GM18520 (cell line): ENCODE results near the gene ARMC12.
"Not testable (repeated sequence)": the region's sequence is repeated elsewhere in the genome, so short reads cannot be mapped to it uniquely, and the experiment has no call there.

ENCODE experiments used
- ATAC-seq: cut with Tn5 transposase; IDR thresholded peaks from one replicate; pipeline ENCODE4 v1.9.1; 2021; ENCODE audit not compliant: unreplicated experiment

Gene ARMC12

GRCh38 chr6:35731736-35732532 lies 4.9 kb upstream of the ARMC12 start:
- peak; percentile 39 for ATAC-seq

- ATAC-seq = no peak
Measured at GRCh38 chr6:35733633-35734032, 3.2 kb upstream of the ARMC12 start.

- ATAC-seq = not testable (repeated sequence)
Measured at GRCh38 chr6:35734319-35734718, 2.5 kb upstream of the ARMC12 start.

- ATAC-seq = no peak
Measured at GRCh38 chr6:35735452-35735851, 1.4 kb upstream of the ARMC12 start.

- no peak for ATAC-seq
Measured at GRCh38 chr6:35736253-35736894, 458 bp upstream of the ARMC12 start.

GRCh38 chr6:35737413-35738211 lies 780 bp downstream of the ARMC12 start:
- ATAC-seq = no peak

GRCh38 chr6:35739645-35740524 lies 3.1 kb downstream of the ARMC12 start:
- no peak for ATAC-seq

- ATAC-seq = no peak
Measured at GRCh38 chr6:35742842-35743241, 6.0 kb downstream of the ARMC12 start.

- ATAC-seq = no peak
Measured at GRCh38 chr6:35745509-35745908, 8.7 kb downstream of the ARMC12 start.

GRCh38 chr6:35746516-35746915 lies 9.7 kb downstream of the ARMC12 start:
- no peak for ATAC-seq

GRCh38 chr6:35747877-35748276 lies 11.0 kb downstream of the ARMC12 start:
- ATAC-seq = no peak

GRCh38 chr6:35750557-35750956 lies 13.7 kb downstream of the ARMC12 start:
- ATAC-seq = no peak

- ATAC-seq = no peak
Measured at GRCh38 chr6:35751594-35751993, 14.8 kb downstream of the ARMC12 start.

GRCh38 chr6:35752330-35752729 lies 15.5 kb downstream of the ARMC12 start:
- ATAC-seq = no peak

GRCh38 chr6:35754452-35755277 lies 17.8 kb downstream of the ARMC12 start:
- ATAC-seq = no peak

- ATAC-seq = no peak
Measured at GRCh38 chr6:35755278-35755924, 18.6 kb downstream of the ARMC12 start.

- no peak for ATAC-seq
Measured at GRCh38 chr6:35757456-35758123, 20.8 kb downstream of the ARMC12 start.

GRCh38 chr6:35759426-35759825 lies 22.6 kb downstream of the ARMC12 start:
- no peak for ATAC-seq

GRCh38 chr6:35765739-35766138 lies 28.9 kb downstream of the ARMC12 start:
- no peak for ATAC-seq
